ENCODE measurements around the gene ERBB3.

ERBB3 gene

GRCh38 chr12:56117778-56118687 lies 38.1 kb downstream of the ERBB3 start, which contains the start of gene ZC3H10:
Gene ZC3H10 (plus strand): TSS chr12:56118266. CDS start chr12:56120563, 2,297 bp downstream.
- Histone ChIP-seq H3K36me3 (ENCODE audit: insufficient read depth) (peaks cover 7% of the 10 kb centered on the region; the same call in 1 of the 2 replicates), H3K4me2 (peak within 1 kb of the TSS; percentile 80), H2AFZ (ENCODE audit: low read depth) (peak within 1 kb of the TSS; percentile 54), H3K79me2 (ENCODE audit: insufficient read depth, low read depth) (peaks cover 15% of the 10 kb centered on the region), H3K4me1 (ENCODE audit: low read depth, poor library complexity, severe bottlenecking) (peaks cover 23% of the 10 kb centered on the region), H4K20me1 (ENCODE audit: insufficient read depth) (no peaks in the 10 kb centered on the region), H3K4me3 (IDR thresholded peaks at IDR 0.05; ENCODE audit: insufficient read depth, low read depth, low read length) (peak within 1 kb of the TSS; percentile 73), H3K27me3 (ENCODE audit: insufficient read depth, low read depth) (no peaks in the 10 kb centered on the region), H3K27ac (peak within 1 kb of the TSS; percentile 93), H3K9ac (peak within 1 kb of the TSS; percentile 95)
- peak; percentile 61; the same call in 1 of the 2 replicates for TF ChIP-seq CTCF (conservative IDR thresholded peaks at IDR 0.05; ENCODE audit: low read depth, low read length)

- peaks cover 15% of the 10 kb centered on the region for H3K79me2 ChIP-seq (ENCODE audit: insufficient read depth, low read depth)
- H3K4me1 ChIP-seq (ENCODE audit: low read depth, poor library complexity, severe bottlenecking) = peaks cover 23% of the 10 kb centered on the region
- peak overlapping the region; percentile 93 for H3K27ac ChIP-seq
- H3K36me3 ChIP-seq (ENCODE audit: insufficient read depth) = peaks cover 4% of the 10 kb centered on the region; the same call in 1 of the 2 replicates
- peak overlapping the region; percentile 73 for H3K4me3 ChIP-seq (IDR thresholded peaks at IDR 0.05; ENCODE audit: insufficient read depth, low read depth, low read length)
- TF ChIP-seq CTCF (conservative IDR thresholded peaks at IDR 0.05; ENCODE audit: low read depth, low read length) = no peak
- H2AFZ ChIP-seq (ENCODE audit: low read depth) = peak overlapping the region; percentile 54
- H3K4me2 ChIP-seq = peak overlapping the region; percentile 79
- H3K27me3 ChIP-seq (ENCODE audit: insufficient read depth, low read depth) = no peaks in the 10 kb centered on the region
- H4K20me1 ChIP-seq (ENCODE audit: insufficient read depth) = no peaks in the 10 kb centered on the region
- H3K9ac ChIP-seq = peak overlapping the region; percentile 95; the same call in 1 of the 2 replicates
These were observed 38.9 kb downstream of the ERBB3 start for GRCh38 chr12:56118688-56119357.

GRCh38 chr12:56119361-56119796 lies 39.4 kb downstream of the ERBB3 start:
- Histone ChIP-seq H3K27me3 (ENCODE audit: insufficient read depth, low read depth) (no peaks in the 10 kb centered on the region), H3K4me1 (ENCODE audit: low read depth, poor library complexity, severe bottlenecking) (peaks cover 23% of the 10 kb centered on the region), H3K27ac (peak overlapping the region; percentile 93), H3K4me2 (peak overlapping the region; percentile 79), H4K20me1 (ENCODE audit: insufficient read depth) (no peaks in the 10 kb centered on the region), H3K4me3 (IDR thresholded peaks at IDR 0.05; ENCODE audit: insufficient read depth, low read depth, low read length) (peak overlapping the region; percentile 73), H3K79me2 (ENCODE audit: insufficient read depth, low read depth) (peaks cover 15% of the 10 kb centered on the region), H3K36me3 (ENCODE audit: insufficient read depth) (peaks cover 4% of the 10 kb centered on the region; the same call in 1 of the 2 replicates), H2AFZ (ENCODE audit: low read depth) (peak overlapping the region; percentile 54), H3K9ac (peak overlapping the region; percentile 95; the same call in 1 of the 2 replicates)
- peak; percentile 100 for TF ChIP-seq CTCF (conservative IDR thresholded peaks at IDR 0.05; ENCODE audit: low read depth, low read length)

- peaks cover 23% of the 10 kb centered on the region for H3K4me1 ChIP-seq (ENCODE audit: low read depth, poor library complexity, severe bottlenecking)
- peak overlapping the region; percentile 79; the same call in 1 of the 2 replicates for H3K4me2 ChIP-seq
- peaks cover 15% of the 10 kb centered on the region for H3K79me2 ChIP-seq (ENCODE audit: insufficient read depth, low read depth)
- no peak for TF ChIP-seq CTCF (conservative IDR thresholded peaks at IDR 0.05; ENCODE audit: low read depth, low read length)
- H3K9ac ChIP-seq = no peak overlapping the region
- H2AFZ ChIP-seq (ENCODE audit: low read depth) = peak overlapping the region; percentile 54; the same call in 1 of the 2 replicates
- H3K27ac ChIP-seq = no peak overlapping the region
- H3K27me3 ChIP-seq (ENCODE audit: insufficient read depth, low read depth) = no peaks in the 10 kb centered on the region
- H3K4me3 ChIP-seq (IDR thresholded peaks at IDR 0.05; ENCODE audit: insufficient read depth, low read depth, low read length) = no peak overlapping the region
- H3K36me3 ChIP-seq (ENCODE audit: insufficient read depth) = peaks cover 4% of the 10 kb centered on the region; the same call in 1 of the 2 replicates
- H4K20me1 ChIP-seq (ENCODE audit: insufficient read depth) = no peaks in the 10 kb centered on the region
These were observed 40.3 kb downstream of the ERBB3 start for GRCh38 chr12:56120158-56120846.

All from KMS-11 (cell line).